ENCODE measurements around the gene OSTM1.

GRCh38 chr6:108039681-108040080 lies 34.9 kb downstream of the OSTM1 start:
- TF ChIP-seq CTCF (IDR thresholded peaks at IDR 0.05) (no peak), POLR2A (IDR thresholded peaks at IDR 0.05) (no peak)
